Activated T-cell treated with anti-CD3 and anti-CD28 coated beads for 1 hour (primary cell): ENCODE data around the gene GIMAP4.
"Not testable (repeated sequence)": the region's sequence is repeated elsewhere in the genome, so short reads cannot be mapped to it uniquely, and the experiment has no call there.

Experiments used
- DNase-seq: peaks from one replicate; pipeline ENCODE4 v3.0.0-alpha.2; 2020; ENCODE audit warnings: low read depth

Gene GIMAP4

DNA sequence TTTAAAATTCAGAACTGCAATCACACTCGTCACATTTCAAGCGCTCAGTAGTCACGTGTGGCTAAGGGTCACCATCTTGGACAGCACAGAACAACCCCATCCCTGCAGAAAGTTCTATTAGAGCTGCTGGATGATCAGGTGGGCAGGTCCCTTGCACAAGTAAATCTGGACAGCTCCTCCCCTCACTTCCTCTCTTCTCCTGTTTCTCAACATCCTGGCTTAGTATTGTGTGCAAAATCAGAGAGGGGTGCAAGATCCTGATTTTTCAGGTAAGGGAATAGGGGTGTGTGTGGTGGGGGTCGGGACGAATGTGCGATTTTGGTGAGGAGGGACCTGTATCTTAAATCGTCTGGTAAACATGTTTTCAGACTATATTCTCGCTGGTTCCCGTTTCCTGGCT lies at the start of gene GIMAP4:
Gene GIMAP4, plus strand, starts transcription at position 222 of the 400 bp plus-strand sequence. CDS start 2,512 bp downstream, outside the sequence.
- DNase-seq, result no peak

DNA sequence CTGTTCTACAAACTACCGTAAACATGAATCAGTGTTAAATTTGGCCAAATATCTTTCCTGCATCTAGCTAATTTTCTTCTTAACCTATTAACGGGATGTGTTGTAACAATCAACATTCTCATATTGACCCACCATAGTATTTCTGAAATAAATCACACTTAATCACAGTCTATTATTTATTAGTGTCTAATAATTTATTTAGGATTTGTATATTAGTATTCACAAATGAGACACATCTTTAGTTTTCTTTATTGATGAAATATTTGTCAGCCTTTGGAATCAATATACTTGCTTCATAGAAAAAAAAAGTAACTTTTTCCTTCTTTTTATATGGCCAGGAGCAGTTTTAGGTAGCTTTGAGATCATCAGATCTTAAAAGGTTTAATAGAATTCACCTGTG lies 47.9 kb upstream of the GIMAP4 start:
- no peak for DNase-seq

GRCh38 chr7:150520145-150520544 lies 47.0 kb upstream of the GIMAP4 start:
- no peak for DNase-seq

GRCh38 chr7:150522931-150523330 lies 44.3 kb upstream of the GIMAP4 start:
- not testable (repeated sequence) for DNase-seq

DNA sequence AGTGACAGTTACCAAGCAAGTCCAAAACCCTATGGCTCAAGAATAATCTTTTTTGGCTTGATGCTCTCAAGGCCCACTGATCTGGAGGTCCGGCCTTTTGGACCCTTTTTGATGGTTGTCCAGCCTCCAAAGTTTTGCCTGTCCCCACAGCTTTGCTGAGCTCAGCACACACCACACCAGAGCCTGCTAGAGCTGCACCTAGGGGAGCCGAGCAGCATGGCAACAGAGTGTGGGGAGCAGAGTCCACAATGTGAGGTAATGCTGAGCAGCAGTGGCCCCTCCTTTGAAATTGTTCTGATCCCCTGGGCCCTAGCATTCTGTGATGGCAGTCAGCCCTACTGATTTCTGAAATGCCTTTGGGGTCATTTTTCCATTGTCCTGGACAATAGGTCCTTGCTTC lies 43.2 kb upstream of the GIMAP4 start:
- DNase-seq, result no peak

- DNase-seq, result no peak
Observed at GRCh38 chr7:150531704-150532103, 35.5 kb upstream of the GIMAP4 start.

DNA sequence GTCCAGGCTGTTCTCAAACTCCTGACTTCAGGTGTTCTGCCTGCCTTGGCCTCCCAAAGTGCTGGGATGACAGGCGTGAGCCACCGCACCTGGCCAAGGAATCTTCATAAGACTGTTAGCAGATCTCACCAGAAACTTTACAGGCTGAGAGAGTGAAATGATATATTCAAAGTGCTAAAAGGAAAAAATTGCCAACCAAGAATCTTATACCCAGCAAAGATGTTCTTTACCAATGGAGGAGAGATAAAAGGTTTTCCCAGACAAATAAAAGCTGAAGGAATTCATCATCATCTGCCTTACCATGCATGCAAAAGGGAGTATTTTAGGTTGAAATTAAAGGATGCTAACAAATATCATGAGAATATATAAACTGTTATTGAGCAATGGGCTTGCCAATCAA lies 28.9 kb upstream of the GIMAP4 start:
- no peak for DNase-seq

DNA sequence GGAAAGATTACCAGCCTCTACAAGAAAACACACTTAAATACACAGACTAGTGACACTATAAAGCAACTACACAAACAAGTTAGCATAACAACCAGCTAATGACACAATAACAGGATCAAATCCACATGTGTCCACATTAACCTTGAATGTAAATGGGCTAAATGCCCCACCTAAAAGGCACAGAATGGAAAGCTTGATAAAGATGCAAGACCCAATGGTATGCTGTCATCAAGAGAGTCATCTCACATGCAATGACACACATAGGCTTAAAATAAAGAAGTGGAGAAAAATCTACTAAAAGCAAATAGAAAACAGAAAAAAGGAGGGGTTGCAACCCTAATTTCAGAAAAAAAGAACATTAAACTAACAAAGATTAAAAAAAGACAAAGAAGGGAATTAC lies 14.0 kb upstream of the GIMAP4 start:
- no peak for DNase-seq

GRCh38 chr7:150556521-150557138 lies 10.6 kb upstream of the GIMAP4 start:
- DNase-seq, result no peak

- DNase-seq, result no peak
Observed at GRCh38 chr7:150560486-150560885, 6.7 kb upstream of the GIMAP4 start.

- DNase-seq, result no peak
Observed at GRCh38 chr7:150562919-150563318, 4.3 kb upstream of the GIMAP4 start.

DNA sequence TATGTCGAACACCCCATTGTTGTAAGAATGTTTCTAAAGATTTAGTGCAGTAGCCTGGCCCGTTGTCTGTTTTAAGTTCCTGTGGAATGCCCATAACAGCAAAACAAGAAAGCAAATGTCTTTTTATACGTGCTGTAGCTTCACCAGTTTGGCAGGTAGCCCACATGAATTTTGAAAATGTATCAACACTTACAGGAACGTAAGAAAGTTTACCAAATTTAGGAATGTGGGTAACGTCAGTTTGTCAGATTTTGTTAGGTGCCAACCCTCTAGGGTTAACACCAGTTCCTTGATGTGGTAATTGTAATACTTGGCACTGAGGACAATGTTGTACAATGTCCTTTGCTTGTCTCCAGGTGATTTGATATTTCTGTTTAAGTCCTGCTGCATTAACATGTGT lies 3.2 kb upstream of the GIMAP4 start:
- DNase-seq, result no peak

DNA sequence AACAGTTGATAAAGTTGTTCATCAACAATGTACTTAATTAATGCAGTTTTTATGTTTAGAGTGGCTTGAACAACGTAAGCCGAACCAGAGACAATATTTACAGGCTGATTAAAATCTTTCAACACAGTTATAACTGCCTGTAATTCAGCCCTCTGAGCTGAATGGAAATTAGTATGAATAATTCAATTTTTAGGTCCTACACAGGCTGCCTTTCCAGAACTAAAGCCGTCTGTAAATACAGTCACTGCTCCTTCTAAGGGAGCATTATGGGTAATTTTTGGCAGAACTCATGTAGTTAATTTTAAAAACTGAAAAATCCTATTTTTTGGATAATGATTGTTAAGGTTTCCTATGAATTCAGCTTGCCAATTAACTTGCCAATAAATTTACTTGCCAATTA lies 2.6 kb upstream of the GIMAP4 start:
- DNase-seq, result no peak

DNA sequence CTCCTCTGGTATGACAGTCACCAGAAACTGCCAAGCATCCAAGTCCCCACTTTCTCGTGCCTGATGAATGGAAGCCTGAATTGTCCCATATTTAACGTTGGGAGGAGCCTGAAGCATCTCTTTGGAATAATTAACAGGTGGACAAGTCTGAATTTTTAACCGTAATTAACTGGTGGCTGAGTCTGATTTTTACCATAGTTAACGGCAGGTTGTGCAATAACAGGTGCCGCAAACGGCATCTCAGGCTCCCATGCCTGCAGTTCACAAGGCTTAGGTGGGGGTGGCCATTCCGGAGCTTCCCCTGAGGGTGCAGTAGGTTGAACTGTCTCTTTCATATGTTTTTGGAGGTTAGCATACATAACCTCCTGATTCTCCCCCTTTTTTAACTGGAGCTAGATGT lies 2.0 kb upstream of the GIMAP4 start:
- no peak for DNase-seq

DNA sequence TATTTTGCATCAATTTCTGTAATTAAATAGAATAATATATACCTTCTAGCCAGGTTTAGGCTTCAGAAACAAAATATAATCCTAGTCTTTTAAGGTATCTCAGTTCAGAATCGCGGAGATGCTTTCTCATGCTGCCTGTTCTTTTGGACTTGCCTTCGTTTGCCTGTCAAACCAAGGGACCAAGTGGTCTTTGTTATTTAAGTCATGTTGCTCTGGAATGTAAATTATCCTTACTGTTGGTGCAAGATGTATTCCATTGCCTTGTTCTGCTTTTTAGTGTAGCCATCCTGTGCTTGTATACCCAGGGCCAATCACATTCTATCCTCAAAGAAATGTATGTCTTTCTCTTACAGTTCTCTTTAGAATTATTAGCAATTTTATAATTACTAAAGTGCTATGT lies 1.1 kb upstream of the GIMAP4 start:
- no peak for DNase-seq

DNA sequence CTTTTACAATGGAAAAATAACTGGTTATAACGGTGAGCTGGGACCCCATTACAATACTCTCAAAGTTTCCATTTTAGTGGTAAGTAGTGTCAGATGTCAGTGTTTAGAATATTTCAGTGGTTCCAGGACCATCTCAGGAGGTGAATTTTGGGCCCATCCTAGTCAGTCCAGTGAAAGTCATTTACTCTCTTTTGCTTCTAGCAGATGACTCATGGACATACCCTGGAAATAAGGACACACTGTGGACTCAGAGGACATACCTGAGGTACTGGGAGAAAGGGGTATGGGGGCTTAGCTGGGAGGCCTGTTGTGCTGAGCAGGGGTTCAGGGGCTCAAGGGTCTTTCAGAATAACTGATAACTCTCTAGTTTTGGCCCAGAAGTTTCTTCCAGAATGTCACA lies 618 bp upstream of the GIMAP4 start:
- no peak for DNase-seq

GRCh38 chr7:150567871-150568301 lies 696 bp downstream of the GIMAP4 start:
- DNase-seq, result no peak

DNA sequence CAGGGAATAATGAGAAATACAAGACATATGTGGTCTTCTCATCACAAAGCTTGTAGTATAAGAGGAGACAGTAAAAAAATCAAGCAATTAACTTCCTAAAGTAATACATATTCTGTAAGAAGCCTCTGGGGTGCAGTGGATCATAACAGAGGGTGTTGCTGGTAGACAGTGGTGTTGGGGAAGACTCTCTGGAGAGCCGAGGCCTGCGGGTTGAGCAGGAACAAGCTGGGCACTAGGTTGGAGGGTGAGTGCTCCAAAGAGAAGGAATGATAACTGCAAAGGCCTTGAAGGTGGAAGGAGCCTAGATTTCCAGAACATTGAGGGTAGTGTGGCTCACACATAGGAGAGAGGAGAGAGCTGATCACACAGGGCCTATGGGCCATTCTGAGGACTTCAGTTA lies 1.5 kb downstream of the GIMAP4 start:
- no peak for DNase-seq

- DNase-seq, result no peak
Observed at GRCh38 chr7:150569245-150569955, 2.2 kb downstream of the GIMAP4 start.

GRCh38 chr7:150570556-150571465 lies 3.6 kb downstream of the GIMAP4 start:
- no peak for DNase-seq

- no peak for DNase-seq
Observed at GRCh38 chr7:150572496-150572895, 5.3 kb downstream of the GIMAP4 start.

DNA sequence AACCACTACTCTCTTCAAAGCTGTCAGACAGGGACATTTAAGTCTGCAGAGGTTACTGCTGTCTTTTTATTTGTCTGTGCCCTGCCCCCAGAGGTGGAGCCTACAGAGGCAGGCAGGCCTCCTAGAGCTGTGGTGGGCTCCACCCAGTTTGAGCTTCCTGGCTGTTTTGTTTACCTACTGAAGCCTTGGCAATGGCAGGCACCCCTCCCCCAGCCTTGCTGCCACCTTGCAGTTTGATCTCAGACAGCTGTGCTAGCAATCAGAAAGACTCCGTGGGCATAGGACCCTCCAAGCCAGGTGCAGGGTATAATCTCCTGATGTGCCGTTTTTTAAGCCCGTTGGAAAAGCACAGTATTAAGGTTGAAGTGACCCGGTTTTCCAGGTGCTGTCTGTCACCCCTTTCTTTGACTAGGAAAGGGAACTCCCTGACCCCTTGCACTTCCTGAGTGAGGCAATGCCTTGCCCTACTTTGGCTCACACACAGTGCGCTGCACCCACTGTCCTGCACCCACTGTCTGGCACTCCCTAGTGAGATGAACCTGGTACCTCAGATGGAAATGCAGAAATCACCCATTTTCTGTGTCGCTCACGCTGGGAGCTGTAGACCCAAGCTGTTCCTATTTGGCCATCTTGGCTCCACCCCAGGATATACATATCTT lies 12.9 kb downstream of the GIMAP4 start:
- not testable (repeated sequence) for DNase-seq
